GM20431 (cell line): ENCODE measurements around the gene POLR3K.

Experiments used
- in situ Hi-C: fragments of 300-500 bp; cut with MseI, MboI; formaldehyde crosslinking; loops from one replicate; pipeline ENCODE4 v1.15.0; 2020; ENCODE audit warnings: low sequenced_read_pairs; ENCODE audit not compliant: unreplicated experiment

Gene POLR3K

GRCh38 chr16:79151-80054, 26.0 kb upstream of the POLR3K start:
- in situ Hi-C loops: no loop called here

GRCh38 chr16:78444-79150, 25.2 kb upstream of the POLR3K start:
- in situ Hi-C loops: no loop called here

DNA sequence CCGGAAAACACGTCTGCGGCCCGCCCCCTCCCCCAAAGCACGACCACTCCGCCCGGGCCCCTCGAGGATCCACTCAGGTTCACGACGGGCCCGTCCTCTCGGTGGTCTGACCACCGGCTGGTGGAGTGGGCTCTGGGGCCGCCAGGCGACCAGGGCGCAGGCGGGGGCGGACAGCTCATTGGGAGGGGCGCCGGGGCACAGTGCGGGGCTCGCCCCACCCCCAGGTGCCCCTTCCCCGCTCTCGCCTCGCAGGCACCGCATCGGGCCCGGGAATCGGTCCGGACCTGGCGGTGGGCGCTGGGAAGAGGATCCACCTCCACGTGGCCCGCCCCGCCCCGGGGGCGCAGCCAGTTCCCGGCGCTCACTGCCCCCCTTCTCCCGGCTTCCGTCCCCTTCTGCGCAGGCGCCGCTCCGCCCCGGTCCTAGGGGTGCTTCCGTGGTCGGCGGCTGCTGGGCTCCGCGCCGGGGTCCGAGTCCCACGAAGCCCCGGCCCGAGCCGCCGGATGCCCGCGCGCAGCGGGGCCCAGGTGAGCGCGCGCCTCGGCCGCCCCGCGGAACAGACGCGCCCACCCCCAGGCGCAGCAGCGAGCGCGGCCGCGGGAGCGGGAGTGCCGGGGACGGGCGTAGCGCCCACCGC, 24.5 kb upstream of the POLR3K start, which contains the start of gene MPG:
Gene MPG, plus strand, starts transcription at position 419 of the 637 bp plus-strand sequence. Its CDS starts 85 bp downstream, at position 504.
- in situ Hi-C loops: no loop called here

GRCh38 chr16:77273-77806, 23.9 kb upstream of the POLR3K start:
- in situ Hi-C loops: no loop called here

DNA sequence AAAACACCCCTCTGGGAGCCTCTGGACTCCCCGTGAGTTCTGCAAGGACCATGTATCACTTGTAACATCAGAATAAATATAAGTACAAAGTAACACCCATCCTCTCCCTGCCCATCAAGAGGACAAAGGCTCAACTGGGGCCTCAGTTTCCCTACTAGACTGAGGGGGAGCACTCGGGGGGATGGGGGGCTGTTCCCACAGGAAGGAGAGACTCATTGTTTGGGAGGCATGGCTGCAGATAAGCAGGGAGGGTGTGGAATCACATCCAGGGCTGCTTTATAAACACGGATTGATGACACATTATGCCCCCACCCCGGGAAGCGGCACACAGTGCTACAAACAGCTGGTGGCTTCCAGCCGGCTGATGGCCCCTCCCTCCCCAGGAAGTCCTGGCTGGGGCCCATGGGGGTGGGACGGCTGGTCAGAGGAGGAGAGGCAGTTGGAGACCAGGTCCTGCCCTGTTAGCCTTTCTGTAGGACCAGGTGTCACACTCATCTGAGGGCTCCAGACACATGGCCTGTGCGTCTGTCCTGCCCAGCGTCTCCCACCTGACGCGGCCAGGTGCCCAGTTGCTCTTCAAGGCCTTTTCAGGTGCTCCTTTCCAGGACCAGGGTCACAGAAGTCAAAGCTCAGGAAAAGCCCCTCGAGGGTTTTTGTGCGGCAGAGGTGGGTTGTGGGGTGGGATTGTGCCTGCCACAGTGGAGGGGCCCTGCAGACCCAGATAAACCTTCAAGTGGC, 23.3 kb upstream of the POLR3K start:
- in situ Hi-C loops: no loop called here

GRCh38 chr16:75580-76501, 22.4 kb upstream of the POLR3K start:
- in situ Hi-C loops: no loop called here

GRCh38 chr16:74747-75334, 21.4 kb upstream of the POLR3K start:
- in situ Hi-C loops: no loop called here

DNA sequence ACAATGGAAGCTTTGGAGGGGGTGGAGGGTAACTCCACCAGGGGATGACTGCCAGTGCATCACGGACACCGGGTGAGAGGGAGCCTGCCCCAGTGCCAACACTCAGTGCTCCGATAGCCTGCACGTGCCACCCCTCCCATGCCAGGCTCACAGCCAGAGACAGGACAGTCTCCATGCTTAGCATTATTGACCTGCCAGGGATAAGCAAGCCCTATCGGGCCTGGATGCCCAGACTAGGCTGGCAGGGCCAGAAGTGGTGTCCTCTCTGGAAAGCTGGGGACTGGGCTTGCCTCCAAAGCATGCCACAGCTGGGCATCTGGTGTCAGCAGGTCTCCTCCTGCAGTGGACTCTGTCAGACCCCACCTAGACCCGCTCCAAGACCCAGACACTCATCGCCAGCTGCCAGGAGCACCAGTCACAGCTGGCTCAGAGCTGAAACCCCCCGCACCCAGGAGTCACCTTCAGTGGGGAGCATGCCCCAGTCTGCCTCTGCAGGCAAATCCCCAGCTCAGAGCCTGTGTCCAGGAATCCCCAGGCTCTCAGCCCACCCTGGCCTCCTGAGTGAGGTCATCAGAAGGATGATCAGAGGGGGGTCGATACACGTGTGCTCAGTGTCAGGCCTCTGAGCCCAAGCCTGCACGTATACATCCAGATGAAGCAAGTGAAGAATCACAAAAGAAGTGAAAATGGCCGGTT, 20.8 kb upstream of the POLR3K start:
- in situ Hi-C loops: no loop called here

DNA sequence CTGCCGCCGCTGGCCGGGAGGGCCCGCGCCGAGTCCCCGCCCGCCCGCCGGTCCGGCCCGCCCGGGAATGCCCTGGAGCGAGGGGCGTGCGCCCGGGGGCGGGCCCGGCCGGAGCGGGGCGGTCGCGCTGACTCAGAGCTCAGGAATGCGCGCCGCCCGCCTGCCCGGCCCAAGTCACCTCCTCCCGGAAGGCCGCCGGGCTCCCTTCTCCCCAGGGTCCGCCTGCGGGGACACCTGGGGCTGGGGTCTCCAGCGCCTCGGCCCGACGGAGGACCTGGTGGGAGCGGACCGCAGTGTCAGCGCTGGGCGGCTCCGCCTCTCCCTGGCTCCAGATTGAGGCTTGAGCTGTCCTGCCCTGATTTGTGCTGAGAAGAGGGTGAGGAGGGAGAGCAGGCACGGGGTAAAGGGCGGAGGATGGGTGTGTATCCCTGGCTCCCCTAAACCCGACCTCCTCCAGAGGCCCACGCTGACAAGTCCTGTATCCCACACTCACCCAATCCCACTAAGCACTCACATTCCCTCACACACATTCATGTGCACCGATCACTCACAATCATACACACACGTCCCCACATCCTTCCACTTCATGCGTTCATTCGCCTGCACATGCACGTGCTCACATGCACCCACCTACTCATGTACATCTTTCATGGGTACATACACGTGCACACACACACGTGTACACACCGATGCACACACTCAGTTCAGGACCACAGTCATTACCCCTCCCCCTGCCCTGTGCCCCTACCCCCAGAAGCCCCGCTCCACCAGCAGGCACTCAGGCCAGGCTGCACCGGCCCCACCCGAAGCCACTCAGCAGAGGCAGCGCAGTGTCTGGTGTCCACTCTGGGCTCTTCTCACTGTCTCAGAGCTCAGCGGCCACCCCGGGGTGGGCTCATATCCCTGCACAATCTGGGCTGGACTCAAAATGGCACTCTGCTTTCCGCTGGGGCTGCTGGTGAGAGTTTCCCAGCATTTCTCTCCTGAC, 19.4 kb upstream of the POLR3K start, which contains the start of gene RHBDF1:
Gene RHBDF1, minus strand, starts transcription at position 71 of the 988 bp plus-strand sequence. CDS start 7,616 bp downstream, outside the sequence.
- in situ Hi-C loops: no loop called here

- in situ Hi-C loops: no loop called here
Observed at GRCh38 chr16:71540-72401, 18.4 kb upstream of the POLR3K start.

DNA sequence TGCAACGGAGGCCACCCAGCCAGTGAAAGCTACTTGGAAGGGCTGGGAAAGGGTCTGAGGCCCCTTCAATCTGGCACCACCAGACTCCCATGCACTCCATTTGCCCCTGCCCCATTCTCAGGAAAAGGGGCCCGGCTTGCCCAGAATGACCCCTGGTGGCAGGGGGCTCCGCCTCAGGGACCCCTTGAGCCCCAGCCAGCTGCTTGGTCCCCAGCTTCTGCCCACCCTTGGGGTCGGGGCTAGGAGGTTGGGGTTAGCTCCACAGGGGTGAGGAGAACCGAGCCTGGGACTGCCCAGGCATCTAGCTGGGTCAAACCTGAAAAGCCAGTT, 17.8 kb upstream of the POLR3K start:
- in situ Hi-C loops: no loop called here

DNA sequence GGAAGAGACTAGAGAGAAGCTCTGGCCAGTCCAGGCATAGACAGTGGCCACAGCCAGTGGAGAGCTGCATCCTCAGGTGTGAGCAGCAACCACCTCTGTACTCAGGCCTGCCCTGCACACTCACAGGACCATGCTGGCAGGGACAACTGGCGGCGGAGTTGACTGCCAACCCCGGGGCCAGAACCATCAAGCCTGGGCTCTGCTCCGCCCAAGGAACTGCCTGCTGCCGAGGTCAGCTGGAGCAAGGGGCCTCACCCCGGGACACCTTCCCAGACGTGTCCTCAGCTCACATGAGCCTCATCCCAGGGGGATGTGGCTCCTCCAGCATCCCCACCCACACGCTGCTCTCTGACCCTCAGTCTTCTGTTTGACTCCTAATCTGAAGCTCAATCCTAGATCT, 15.8 kb upstream of the POLR3K start:
- in situ Hi-C loops: no loop called here

DNA sequence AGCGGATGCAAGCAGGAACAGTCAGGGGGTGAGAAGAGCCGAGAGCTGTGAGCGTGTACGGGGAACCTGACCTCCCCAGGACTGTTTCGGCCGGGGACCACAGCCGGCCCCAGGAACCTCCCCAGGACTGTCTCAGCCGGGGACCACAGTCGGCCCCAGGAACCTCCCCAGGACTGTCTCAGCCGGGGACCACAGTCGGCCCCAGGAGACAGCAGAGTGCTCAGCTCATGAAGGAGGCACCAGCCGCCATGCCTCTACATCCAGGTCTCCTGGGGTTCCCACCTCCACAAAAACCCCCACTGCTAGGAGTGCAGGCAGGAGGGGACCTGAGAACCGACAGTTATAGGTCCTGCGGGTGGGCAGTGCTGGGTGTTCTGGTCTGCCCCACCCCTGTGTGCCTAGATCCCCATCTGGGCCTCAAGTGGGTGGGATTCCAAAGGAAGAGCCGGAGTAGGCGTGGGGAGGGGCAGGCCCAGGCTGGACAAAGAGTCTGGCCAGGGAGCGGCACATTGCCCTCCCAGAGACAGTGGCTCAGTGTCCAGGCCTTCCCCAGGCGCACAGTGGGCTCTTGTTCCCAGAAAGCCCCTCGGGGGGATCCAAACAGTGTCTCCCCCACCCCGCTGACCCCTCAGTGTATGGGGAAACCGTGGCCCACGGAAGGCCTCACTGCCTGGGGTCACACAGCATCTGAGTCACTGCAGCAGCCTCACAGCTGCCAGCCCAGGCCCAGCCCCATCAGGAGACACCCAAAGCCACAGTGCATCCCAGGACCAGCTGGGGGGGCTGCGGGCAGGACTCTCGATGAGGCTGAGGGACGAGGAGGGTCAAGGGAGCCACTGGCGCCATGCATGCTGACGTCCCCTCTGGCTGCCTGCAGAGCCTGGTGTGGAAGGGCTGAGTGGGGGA, 14.7 kb upstream of the POLR3K start:
- in situ Hi-C loops: no loop called here

DNA sequence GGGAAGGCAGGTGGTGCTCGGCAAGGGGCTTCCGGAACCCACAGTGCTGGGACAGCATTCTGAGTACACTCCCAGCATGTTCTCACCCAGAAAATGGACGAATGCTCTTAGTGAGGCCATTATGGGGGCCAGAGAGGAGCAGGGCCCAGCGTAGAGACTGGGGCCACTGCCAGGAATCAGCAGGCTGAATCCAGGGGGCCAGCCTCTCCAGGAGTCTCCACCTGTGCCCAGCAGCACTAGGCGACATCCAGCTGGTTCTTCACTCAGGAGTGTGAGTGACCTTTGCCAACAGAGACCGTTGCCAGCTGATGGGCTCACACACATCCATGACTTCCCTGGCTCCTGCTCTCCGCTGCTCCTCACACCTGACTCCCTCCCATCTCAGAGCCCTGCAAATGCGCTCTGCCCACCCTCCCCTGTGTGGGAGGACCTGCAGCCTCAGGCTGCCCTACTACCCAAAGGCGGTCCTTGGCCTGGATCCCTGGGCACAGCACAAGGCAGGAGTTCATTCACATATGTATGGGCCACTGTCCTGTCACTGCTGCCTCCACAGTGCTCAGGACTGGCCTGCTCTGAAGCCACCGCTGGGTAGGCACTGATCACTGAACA, 13.9 kb upstream of the POLR3K start:
- in situ Hi-C loops: no loop called here
